ENCODE results near the gene TOMM6. TPM values are rescaled to one million over a fixed set of nuclear protein-coding genes. Genes with fewer than 3 reads are reported as not detected.

The TOMM6 gene
- total RNA-seq, 1 donor from 2014 or later, result 167 TPM

DNA sequence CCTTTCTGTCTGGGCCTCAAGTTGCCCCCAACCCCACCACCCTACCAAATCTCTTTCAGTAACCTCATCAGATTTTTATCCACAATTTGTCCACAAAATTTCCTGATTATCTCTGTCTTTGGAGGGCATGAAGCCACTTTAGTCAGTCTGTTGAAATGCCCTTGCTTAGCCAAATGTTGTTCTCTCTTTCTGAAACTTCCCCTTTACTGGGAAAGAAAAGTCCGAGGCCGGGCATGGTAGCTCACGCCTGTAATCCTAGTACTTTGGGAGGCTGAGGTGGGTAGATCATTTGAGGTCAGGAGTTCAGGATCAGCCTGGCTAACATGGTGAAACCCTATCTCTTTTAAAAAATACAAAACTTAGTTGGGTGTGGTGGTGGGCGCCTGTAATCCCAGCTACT lies 33.8 kb downstream of the TOMM6 start:
- peaks cover 4% of the 10 kb centered on the region for H3K4me1 Mint-ChIP-seq (ENCODE audit: unreplicated experiment)
- no peak overlapping the region for H3K4me3 Mint-ChIP-seq (ENCODE audit: unreplicated experiment)
- H3K36me3 Mint-ChIP-seq (ENCODE audit: low read depth, unreplicated experiment), result no peaks in the 10 kb centered on the region
- TF ChIP-seq CTCF (IDR thresholded peaks at IDR 0.05; ENCODE audit: unreplicated experiment), result no peak
- no peaks in the 10 kb centered on the region for H3K27me3 Mint-ChIP-seq (ENCODE audit: unreplicated experiment)
- H3K9me3 Mint-ChIP-seq (ENCODE audit: unreplicated experiment), result no peaks in the 10 kb centered on the region
- DNase-seq (ENCODE audit: low spot score), result no peak
- H3K27ac Mint-ChIP-seq (ENCODE audit: unreplicated experiment), result no peak overlapping the region

GRCh38 chr6:41822021-41822420 lies 34.5 kb downstream of the TOMM6 start:
- no peaks in the 10 kb centered on the region for H3K9me3 Mint-ChIP-seq (ENCODE audit: unreplicated experiment)
- H3K27me3 Mint-ChIP-seq (ENCODE audit: unreplicated experiment), result no peaks in the 10 kb centered on the region
- no peak overlapping the region for H3K27ac Mint-ChIP-seq (ENCODE audit: unreplicated experiment)
- DNase-seq (ENCODE audit: low spot score), result no peak
- peaks cover 4% of the 10 kb centered on the region for H3K4me1 Mint-ChIP-seq (ENCODE audit: unreplicated experiment)
- TF ChIP-seq CTCF (IDR thresholded peaks at IDR 0.05; ENCODE audit: unreplicated experiment), result no peak
- H3K4me3 Mint-ChIP-seq (ENCODE audit: unreplicated experiment), result no peak overlapping the region
- H3K36me3 Mint-ChIP-seq (ENCODE audit: low read depth, unreplicated experiment), result no peaks in the 10 kb centered on the region

GRCh38 chr6:41823178-41823577 lies 35.7 kb downstream of the TOMM6 start:
- no peaks in the 10 kb centered on the region for H3K36me3 Mint-ChIP-seq (ENCODE audit: low read depth, unreplicated experiment)
- TF ChIP-seq CTCF (IDR thresholded peaks at IDR 0.05; ENCODE audit: unreplicated experiment), result no peak
- H3K27me3 Mint-ChIP-seq (ENCODE audit: unreplicated experiment), result no peaks in the 10 kb centered on the region
- H3K27ac Mint-ChIP-seq (ENCODE audit: unreplicated experiment), result no peak overlapping the region
- H3K4me3 Mint-ChIP-seq (ENCODE audit: unreplicated experiment), result no peak overlapping the region
- no peak for DNase-seq (ENCODE audit: low spot score)
- no peaks in the 10 kb centered on the region for H3K9me3 Mint-ChIP-seq (ENCODE audit: unreplicated experiment)
- H3K4me1 Mint-ChIP-seq (ENCODE audit: unreplicated experiment), result peaks cover 4% of the 10 kb centered on the region

- Mint-ChIP-seq H3K27me3 (ENCODE audit: unreplicated experiment) (no peaks in the 10 kb centered on the region), H3K4me1 (ENCODE audit: unreplicated experiment) (peaks cover 4% of the 10 kb centered on the region), H3K4me3 (ENCODE audit: unreplicated experiment) (no peak overlapping the region), H3K27ac (ENCODE audit: unreplicated experiment) (no peak overlapping the region), H3K36me3 (ENCODE audit: low read depth, unreplicated experiment) (no peaks in the 10 kb centered on the region), H3K9me3 (ENCODE audit: unreplicated experiment) (no peaks in the 10 kb centered on the region)
- TF ChIP-seq CTCF (IDR thresholded peaks at IDR 0.05; ENCODE audit: unreplicated experiment), result no peak
- DNase-seq (ENCODE audit: low spot score), result no peak
Measured at GRCh38 chr6:41824571-41825569, 37.4 kb downstream of the TOMM6 start.
